ACC112 (cell line): Measurements from ENCODE around the gene ZNF155.
"Not testable (repeated sequence)": the region's sequence is repeated elsewhere in the genome, so short reads cannot be mapped to it uniquely, and the experiment has no call there.

Experiments
- H2AFZ ChIP-seq: fragments of 200-600 bp; sonication (generic); one replicate; pipeline ENCODE4 v1.6.0; 2017; ENCODE audit warnings: antibody characterized with exemption, low read length; ENCODE audit not compliant: unreplicated experiment
- H3K27ac ChIP-seq: fragments of 200-600 bp; sonication (generic); 2 replicates; pipeline ENCODE4 v1.5.1; 2014; ENCODE audit warnings: low read depth, mild to moderate bottlenecking, antibody characterized with exemption, low read length, moderate library complexity
- H3K27me3 ChIP-seq: fragments of 200-600 bp; sonication (generic); 2 replicates; pipeline ENCODE4 v1.6.1; 2014; ENCODE audit warnings: mild to moderate bottlenecking, antibody characterized with exemption, low read length, moderate library complexity, mixed read lengths; ENCODE audit not compliant: insufficient read depth
- H3K36me3 ChIP-seq: fragments of 200-600 bp; sonication (generic); 2 replicates; pipeline ENCODE4 v1.6.1; 2016; ENCODE audit warnings: mild to moderate bottlenecking, antibody characterized with exemption, low read length, moderate library complexity, mixed read lengths; ENCODE audit not compliant: insufficient read depth
- H3K4me1 ChIP-seq: fragments of 200-600 bp; sonication (generic); one replicate; pipeline ENCODE4 v1.6.1; 2016; ENCODE audit warnings: low read length, mixed read lengths; ENCODE audit not compliant: insufficient read depth, unreplicated experiment, control insufficient read depth
- H3K4me3 ChIP-seq: fragments of 200-600 bp; sonication (generic); 2 replicates; pipeline ENCODE4 v1.5.1; 2014; ENCODE audit warnings: mild to moderate bottlenecking, low read depth, low read length
- H3K79me2 ChIP-seq: fragments of 200-600 bp; sonication (generic); one replicate; pipeline ENCODE4 v1.6.0; 2016; ENCODE audit warnings: low read length; ENCODE audit not compliant: control insufficient read depth, unreplicated experiment, insufficient read depth

The ZNF155 gene

DNA sequence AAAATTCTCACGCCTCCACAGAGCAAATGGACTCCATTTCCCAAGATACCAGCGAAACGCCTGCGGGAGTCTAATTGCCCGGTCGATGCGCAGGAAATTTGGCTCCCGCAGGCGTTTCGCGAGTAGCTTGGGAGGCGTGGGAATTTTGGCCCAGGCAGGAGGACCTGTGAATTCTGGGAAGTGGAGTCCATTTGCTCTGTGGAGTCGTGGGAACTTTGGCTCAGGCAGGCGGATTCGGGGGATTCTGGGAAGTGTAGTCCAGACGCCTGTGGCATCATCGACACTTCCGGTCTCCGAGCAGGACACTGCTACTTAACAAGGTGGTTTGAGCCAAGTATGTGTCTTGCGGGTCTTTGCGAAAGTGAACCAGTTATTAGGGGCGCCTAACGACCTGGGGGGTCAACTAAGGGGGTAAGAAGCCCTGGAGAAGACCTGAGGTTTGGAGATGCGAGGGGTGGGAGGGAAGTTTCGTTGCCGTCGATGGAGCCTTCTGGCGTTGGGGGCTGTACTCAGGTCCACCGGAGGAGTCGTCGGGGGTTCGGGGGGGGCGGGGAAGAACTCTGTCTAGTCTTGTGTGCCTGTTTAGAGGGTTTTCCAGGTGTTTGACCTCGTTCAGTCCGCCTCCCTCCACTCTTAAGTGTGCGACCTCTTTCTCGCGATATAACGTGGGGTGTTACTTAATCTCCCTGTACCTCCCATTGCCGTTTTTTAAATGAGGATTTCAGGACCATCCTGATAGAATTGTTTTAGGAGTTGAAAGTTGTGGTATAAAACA, at the start of gene ZNF155:
ZNF155 (plus strand) TSS at position 277 of the 775 bp plus-strand sequence. CDS start 4,356 bp downstream, outside the sequence.
- H3K27ac ChIP-seq, result no peak within 1 kb of the TSS
- no peaks in the 10 kb centered on the region for H3K4me1 ChIP-seq
- peak within 1 kb of the TSS; percentile 96 for H3K4me3 ChIP-seq
- H3K79me2 ChIP-seq, result peaks cover 3% of the 10 kb centered on the region
- H3K27me3 ChIP-seq, result no peaks in the 10 kb centered on the region
- H2AFZ ChIP-seq, result peak within 1 kb of the TSS; percentile 97
- H3K36me3 ChIP-seq, result peaks cover 4% of the 10 kb centered on the region

DNA sequence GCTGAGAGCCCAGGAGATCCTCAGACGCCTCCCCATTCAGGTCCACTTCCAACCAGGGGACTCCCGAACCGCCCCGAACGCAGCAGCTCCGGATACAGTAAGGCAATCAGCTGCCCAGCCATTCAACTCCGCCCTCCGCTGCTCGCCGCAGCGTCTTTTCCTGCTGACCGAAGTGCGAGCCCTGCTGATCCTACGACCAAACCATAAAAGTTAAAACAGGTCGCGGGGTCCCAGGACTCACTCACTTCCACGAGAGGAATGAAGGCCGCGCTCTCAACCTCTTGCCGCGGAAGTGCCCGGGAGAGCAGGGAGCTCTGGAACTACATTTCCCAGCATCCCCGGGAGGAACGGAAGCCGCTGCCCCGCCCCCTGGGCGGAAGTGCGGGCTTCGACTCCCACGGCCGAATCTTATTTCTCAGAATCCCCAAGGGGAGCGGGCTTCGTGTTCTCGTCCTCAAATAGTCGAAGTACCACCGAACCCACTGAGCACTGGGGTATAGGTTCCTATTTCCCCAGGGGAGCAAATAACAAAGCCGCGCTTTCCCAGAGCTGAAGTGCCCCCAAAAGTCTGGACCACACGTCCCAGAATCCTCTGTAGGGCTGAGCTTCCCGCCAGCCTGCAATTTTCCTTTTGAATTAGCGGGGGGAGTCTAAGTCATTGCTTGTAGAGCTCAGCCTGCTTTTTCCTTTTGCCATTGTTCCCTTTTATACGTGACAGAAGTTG, 48.8 kb upstream of the ZNF155 start, which contains the start of gene ZNF45:
ZNF45 (minus strand) TSS at position 298 of the 724 bp plus-strand sequence. CDS start 13,097 bp downstream, outside the sequence.
- no peaks in the 10 kb centered on the region for H3K79me2 ChIP-seq
- H3K4me3 ChIP-seq, result peak within 1 kb of the TSS; percentile 81
- peaks cover 8% of the 10 kb centered on the region for H3K4me1 ChIP-seq
- peak within 1 kb of the TSS; percentile 94 for H2AFZ ChIP-seq
- H3K36me3 ChIP-seq, result peaks cover 22% of the 10 kb centered on the region
- H3K27me3 ChIP-seq, result 0 out of 2 replicates have a peak, but pooled peaks cover 5% of the 10 kb centered on the region
- H3K27ac ChIP-seq, result peak within 1 kb of the TSS; percentile 64

DNA sequence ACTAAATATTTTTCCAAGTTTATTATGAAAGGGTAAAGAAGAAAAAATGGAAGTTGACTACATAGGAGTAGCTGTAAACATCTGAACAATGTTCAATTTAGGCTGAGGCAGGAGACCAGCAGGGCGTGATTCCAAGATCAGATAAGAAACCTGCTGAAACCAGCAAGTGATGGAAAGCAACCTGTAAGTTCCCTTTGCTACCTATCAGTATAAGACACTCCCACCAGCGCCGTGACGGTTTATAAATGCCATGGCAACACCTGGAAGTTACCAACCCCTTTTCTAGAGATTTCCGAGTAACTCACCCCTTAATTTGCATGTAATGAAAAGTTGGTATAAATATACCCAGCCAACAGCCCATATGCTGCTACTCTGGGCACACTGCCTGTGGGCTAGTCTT, 47.8 kb upstream of the ZNF155 start:
- Histone ChIP-seq H3K36me3 (peaks cover 13% of the 10 kb centered on the region), H3K4me1 (peaks cover 8% of the 10 kb centered on the region), H3K27me3 (0 out of 2 replicates have a peak, but pooled peaks cover 5% of the 10 kb centered on the region), H3K79me2 (no peaks in the 10 kb centered on the region), H3K27ac (no peak overlapping the region), H2AFZ (peak overlapping the region; percentile 94), H3K4me3 (no peak overlapping the region)

DNA sequence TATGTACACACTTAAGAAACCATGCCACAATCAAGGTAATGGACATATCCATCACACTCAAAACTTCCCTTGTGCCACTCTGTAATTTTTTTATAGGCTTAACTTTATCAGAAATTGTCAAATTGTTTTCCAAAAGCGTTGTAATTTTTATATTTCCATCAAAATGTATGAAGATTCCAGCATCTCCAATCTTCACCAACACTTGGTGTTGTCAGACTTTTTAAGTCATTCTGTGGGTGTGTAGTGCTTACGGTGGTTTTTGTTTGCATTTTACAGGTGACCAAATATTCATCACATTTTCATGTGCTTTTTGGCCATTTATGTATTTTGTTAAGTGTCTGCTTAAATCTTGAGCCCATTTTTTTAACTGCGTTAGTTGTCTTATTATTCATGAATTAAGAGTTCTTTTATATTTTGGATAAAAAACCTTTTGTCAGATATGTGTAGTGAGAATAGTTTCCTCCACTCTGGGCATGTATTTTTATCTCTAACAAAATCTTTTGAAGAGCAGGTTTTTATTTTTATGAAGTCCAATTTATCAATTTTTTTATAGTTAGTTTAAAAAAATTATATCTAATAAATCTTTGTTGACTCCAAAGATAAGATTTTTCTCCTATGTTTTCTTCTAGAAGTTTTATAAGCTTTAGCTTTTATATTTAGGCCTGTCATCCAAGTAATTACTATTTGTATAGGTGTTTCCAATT, 44.3 kb upstream of the ZNF155 start:
- Histone ChIP-seq H3K36me3 (no peaks in the 10 kb centered on the region), H3K4me1 (no peaks in the 10 kb centered on the region)

DNA sequence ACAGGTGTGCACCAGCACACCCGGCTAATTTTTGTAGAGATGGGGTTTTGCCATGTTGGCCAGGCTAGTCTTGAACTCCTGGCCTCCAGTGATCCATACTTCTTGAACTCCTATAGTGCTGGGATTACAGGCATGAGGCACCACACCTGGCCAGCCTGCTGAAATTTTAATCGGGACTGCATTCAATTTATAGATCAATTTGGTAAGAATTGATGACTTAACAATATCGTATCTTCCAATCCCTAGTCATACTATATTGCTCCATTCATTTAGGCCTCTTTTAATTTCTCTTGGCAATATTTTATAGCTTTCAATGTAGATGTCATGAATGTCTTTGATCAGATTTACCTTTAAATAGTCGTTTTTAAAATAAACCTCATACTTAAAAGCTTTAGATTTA, 43.3 kb upstream of the ZNF155 start:
- Histone ChIP-seq H3K27me3 (0 out of 2 replicates have a peak, but pooled peaks cover 5% of the 10 kb centered on the region), H3K4me3 (no peak overlapping the region), H3K4me1 (no peaks in the 10 kb centered on the region), H2AFZ (no peak overlapping the region), H3K79me2 (no peaks in the 10 kb centered on the region), H3K27ac (no peak overlapping the region), H3K36me3 (no peaks in the 10 kb centered on the region)

More for the DNA sequence above, 44.3 kb upstream of the ZNF155 start:
- H2AFZ ChIP-seq, result no peak overlapping the region
- H3K27me3 ChIP-seq, result 0 out of 2 replicates have a peak, but pooled peaks cover 5% of the 10 kb centered on the region
- no peaks in the 10 kb centered on the region for H3K79me2 ChIP-seq
- no peak overlapping the region for H3K27ac ChIP-seq
- no peak overlapping the region for H3K4me3 ChIP-seq

DNA sequence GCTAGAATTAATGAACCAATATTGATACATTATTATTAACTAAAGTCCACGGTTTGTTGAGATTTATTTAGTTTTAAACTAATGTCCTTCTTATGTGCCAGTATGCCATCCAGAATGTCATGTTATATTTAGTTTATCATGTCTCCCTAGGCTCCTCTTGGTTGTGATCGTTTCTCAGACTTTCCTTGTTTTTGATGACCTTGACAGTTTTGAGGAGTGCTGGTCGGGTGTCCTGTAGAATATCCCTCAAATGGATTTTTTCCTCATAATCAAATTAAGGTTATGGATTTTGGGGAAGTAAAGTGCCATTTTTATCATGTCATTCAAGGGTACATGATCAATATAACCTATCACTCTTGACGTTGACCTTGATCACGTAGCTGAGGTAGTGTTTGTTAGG, 42.8 kb upstream of the ZNF155 start:
- no peaks in the 10 kb centered on the region for H3K79me2 ChIP-seq

DNA sequence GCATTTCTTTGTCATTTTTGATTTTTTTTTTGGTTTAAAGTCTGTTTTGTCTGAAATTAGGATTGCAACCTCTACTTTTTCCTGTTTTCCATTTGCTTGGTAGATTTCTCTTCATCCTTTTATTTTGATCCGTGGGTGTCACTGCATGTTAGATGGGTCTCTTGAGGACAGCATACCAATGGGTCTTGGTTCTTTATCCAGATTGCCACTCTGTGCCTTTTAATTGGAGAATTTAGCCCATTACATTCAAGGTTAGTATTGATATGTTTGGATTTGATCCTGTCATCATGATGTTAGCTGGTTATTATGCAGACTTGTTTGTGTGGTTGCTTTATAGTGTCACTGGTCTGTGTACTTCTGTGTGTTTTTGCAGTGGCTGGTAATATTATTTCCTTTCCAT, 36.6 kb upstream of the ZNF155 start:
- not testable (repeated sequence) for H3K36me3 ChIP-seq, H3K27ac ChIP-seq, H3K4me3 ChIP-seq, H3K79me2 ChIP-seq, H3K27me3 ChIP-seq, H3K4me1 ChIP-seq, H2AFZ ChIP-seq

More for the DNA sequence above, 42.8 kb upstream of the ZNF155 start:
- H3K36me3 ChIP-seq, result no peaks in the 10 kb centered on the region
- H3K4me1 ChIP-seq, result no peaks in the 10 kb centered on the region
- H3K27ac ChIP-seq, result no peak overlapping the region
- no peak overlapping the region for H2AFZ ChIP-seq
- no peak overlapping the region for H3K4me3 ChIP-seq
- 0 out of 2 replicates have a peak, but pooled peaks cover 5% of the 10 kb centered on the region for H3K27me3 ChIP-seq

DNA sequence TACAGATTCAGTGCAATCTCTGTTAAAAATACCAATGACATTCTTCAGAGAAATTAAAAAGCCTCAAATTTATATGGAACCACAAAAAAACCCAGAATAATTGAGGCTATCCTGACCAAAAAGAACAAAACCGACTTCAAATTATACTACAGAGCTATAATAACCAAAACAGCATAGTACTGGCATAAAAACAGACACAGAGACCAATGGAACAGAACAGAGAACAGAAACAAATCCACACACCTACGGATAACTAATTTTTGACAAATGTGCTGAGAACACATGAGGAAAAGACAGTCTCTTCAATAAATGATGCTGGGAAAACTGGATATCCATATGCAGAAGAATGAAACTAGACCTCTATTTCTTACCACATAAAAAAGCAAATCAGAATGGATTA, 34.2 kb upstream of the ZNF155 start:
- not testable (repeated sequence) for H3K36me3 ChIP-seq, H3K4me1 ChIP-seq, H3K4me3 ChIP-seq, H3K27me3 ChIP-seq, H3K79me2 ChIP-seq, H2AFZ ChIP-seq, H3K27ac ChIP-seq

DNA sequence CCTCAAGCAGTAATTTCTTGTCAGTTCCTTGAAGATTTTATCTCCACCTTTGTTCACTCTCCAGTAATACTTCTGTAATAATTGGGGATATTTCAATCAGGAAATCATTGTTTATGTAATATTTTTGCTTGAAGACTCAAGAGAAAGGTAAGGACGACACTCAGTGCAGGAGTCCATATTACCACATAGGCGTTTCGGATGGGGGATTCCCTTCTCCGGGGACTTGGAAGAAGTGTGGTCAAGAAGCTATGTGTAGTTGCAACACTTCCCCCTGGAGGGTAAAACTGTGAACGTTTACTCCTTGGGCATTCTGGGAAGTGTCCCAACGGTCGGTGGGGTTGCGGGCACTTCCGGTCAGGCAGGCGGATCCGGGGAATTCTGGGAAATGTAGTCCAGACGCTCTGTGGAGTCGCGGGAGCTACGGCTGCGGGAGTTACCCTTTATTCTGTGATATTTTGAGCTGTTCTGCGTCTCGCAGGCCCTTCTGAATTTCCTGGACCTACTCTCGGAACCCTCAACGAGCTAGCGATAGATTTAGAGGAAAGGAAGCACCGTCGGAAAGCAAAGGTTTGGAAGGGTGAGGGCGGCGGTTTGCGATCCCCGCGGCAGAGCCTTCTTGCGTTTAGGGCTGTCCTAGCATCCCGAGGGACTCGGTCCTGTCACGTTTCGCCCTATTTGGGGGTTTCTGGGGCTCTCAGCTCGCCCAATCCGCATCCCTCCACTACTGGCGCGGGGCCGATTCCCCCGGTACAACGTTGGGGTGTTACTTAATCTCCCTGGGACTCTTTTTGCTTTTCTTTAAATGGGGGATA, 32.9 kb upstream of the ZNF155 start, which contains the start of gene ZNF221:
ZNF221 (plus strand) TSS at position 395 of the 812 bp plus-strand sequence. CDS start 11,499 bp downstream, outside the sequence.
- H3K27ac ChIP-seq, result peak within 1 kb of the TSS; percentile 63
- H3K27me3 ChIP-seq, result no peaks in the 10 kb centered on the region

DNA sequence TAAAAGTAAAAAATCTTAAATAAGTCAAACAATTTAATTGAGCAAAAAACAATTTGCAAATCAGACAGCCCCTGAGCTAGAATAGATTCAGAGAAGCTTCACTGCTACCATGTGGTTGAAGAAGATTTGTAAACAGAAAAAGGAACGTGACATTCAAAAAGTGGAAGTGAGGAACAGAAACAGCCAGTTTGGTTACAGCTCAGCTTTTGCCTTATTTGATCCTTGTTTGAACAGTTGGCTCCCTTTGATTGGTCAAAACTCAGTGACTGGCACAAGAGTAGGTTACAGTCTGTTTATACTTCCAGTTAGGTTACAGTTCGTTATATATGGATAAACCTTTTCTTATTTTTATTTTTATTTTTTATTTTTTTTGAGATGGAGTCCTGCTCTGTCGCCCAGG, 27.2 kb upstream of the ZNF155 start:
- Histone ChIP-seq H3K27me3 (no peaks in the 10 kb centered on the region), H2AFZ (no peak overlapping the region), H3K36me3 (peaks cover 8% of the 10 kb centered on the region), H3K27ac (no peak overlapping the region), H3K4me1 (no peaks in the 10 kb centered on the region), H3K79me2 (no peaks in the 10 kb centered on the region), H3K4me3 (no peak overlapping the region)

More for the DNA sequence above, 32.9 kb upstream of the ZNF155 start, which contains the start of gene ZNF221:
- Histone ChIP-seq H3K79me2 (no peaks in the 10 kb centered on the region), H3K4me1 (no peaks in the 10 kb centered on the region), H3K36me3 (no peaks in the 10 kb centered on the region), H3K4me3 (peak within 1 kb of the TSS; percentile 82), H2AFZ (peak within 1 kb of the TSS; percentile 94)
